Ishikawa (cell line): ENCODE measurements around the gene CD99L2.

Experiments
- CEBPB ChIP-seq: IDR thresholded peaks from 2 replicates; pipeline ENCODE4 v1.6.1; 2012
- EP300 ChIP-seq: IDR thresholded peaks from 2 replicates; pipeline ENCODE4 v1.6.1; 2012; ENCODE audit warnings: borderline replicate concordance
- TAF1 ChIP-seq: IDR thresholded peaks from 2 replicates; pipeline ENCODE4 v1.6.1; 2012; ENCODE audit warnings: low read depth, mild to moderate bottlenecking
- TEAD4 ChIP-seq: IDR thresholded peaks from 2 replicates; pipeline ENCODE4 v1.6.1; 2012
- YY1 ChIP-seq: IDR thresholded peaks from 2 replicates; pipeline ENCODE4 v1.6.1; 2012; ENCODE audit warnings: low read depth
- TF ChIP-seq, protein P1 (sequence below): IDR thresholded peaks from 2 replicates; pipeline ENCODE4 v1.6.1; 2012; ENCODE audit warnings: low read depth, mild to moderate bottlenecking
- TF ChIP-seq, protein P2 (sequence below): IDR thresholded peaks from 2 replicates; pipeline ENCODE4 v1.6.1; 2012

DNA sequence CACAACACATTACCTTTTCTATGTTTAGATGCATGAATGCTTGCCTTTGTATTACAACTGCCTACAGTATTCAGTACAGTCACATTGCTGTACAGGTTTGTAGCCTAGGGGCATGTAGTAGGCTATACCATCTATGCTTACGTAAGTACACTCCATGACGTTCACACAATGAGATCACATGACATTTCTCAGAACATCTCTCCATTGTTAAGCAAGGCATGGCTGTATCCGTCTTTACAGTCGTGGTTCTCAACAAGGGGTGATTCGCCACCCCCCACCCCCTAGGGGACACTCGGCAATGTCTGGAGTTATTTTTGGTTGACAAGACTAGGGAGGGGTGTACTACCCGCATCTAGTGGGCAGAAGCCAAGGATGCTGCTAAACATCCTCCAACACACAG lies 12.1 kb downstream of the CD99L2 start:
- TF ChIP-seq, protein P1, sequence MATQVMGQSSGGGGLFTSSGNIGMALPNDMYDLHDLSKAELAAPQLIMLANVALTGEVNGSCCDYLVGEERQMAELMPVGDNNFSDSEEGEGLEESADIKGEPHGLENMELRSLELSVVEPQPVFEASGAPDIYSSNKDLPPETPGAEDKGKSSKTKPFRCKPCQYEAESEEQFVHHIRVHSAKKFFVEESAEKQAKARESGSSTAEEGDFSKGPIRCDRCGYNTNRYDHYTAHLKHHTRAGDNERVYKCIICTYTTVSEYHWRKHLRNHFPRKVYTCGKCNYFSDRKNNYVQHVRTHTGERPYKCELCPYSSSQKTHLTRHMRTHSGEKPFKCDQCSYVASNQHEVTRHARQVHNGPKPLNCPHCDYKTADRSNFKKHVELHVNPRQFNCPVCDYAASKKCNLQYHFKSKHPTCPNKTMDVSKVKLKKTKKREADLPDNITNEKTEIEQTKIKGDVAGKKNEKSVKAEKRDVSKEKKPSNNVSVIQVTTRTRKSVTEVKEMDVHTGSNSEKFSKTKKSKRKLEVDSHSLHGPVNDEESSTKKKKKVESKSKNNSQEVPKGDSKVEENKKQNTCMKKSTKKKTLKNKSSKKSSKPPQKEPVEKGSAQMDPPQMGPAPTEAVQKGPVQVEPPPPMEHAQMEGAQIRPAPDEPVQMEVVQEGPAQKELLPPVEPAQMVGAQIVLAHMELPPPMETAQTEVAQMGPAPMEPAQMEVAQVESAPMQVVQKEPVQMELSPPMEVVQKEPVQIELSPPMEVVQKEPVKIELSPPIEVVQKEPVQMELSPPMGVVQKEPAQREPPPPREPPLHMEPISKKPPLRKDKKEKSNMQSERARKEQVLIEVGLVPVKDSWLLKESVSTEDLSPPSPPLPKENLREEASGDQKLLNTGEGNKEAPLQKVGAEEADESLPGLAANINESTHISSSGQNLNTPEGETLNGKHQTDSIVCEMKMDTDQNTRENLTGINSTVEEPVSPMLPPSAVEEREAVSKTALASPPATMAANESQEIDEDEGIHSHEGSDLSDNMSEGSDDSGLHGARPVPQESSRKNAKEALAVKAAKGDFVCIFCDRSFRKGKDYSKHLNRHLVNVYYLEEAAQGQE, result no peak
- TF ChIP-seq EP300, result no peak
- no peak for TF ChIP-seq TAF1
- TF ChIP-seq YY1, result no peak
- no peak for TF ChIP-seq CEBPB
- no peak for TF ChIP-seq TEAD4
- TF ChIP-seq, protein P2, sequence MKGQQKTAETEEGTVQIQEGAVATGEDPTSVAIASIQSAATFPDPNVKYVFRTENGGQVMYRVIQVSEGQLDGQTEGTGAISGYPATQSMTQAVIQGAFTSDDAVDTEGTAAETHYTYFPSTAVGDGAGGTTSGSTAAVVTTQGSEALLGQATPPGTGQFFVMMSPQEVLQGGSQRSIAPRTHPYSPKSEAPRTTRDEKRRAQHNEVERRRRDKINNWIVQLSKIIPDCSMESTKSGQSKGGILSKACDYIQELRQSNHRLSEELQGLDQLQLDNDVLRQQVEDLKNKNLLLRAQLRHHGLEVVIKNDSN, result no peak
